Gastroesophageal sphincter (tissue), 4 donors: ENCODE results near the gene ZNF133. TPM values are rescaled to one million over a fixed set of nuclear protein-coding genes. Genes with fewer than 3 reads are reported as not detected.

Experiments
- ATAC-seq: fragments of 150-250 bp; one replicate; pipeline ENCODE4 v1.9.1; 2016; ENCODE audit warnings: mild to moderate bottlenecking, moderate library complexity
- H3K27ac ChIP-seq, 4 donors: fragments of 200-600 bp; sonication (generic) in 3 of 4; 1 replicate in 3 of 4; 2 replicates in 1 of 4; pipeline ENCODE4 v1.5.1; 2016 to 2019
- H3K27me3 ChIP-seq: fragments of 200-600 bp; sonication (generic); one replicate; pipeline ENCODE4 v1.5.1; 2019
- H3K36me3 ChIP-seq, 2 donors: fragments of 200-600 bp; sonication (generic); one replicate each; pipeline ENCODE4 v1.5.1; 2019; ENCODE audit warnings: control low read depth in 1 of 2
- H3K4me1 ChIP-seq, 3 donors: fragments of 200-600 bp; sonication (generic); 1 replicate in 2 of 3; 2 replicates in 1 of 3; pipeline ENCODE4 v1.5.1; 2016 to 2019; ENCODE audit warnings: control low read depth in 2 of 3
- H3K4me3 ChIP-seq, 2 donors: fragments of 200-600 bp; sonication (generic); one replicate each; pipeline ENCODE4 v1.5.1; 2019; ENCODE audit warnings: mild to moderate bottlenecking in 1 of 2, moderate library complexity in 1 of 2
- H3K9me3 ChIP-seq, 3 donors: fragments of 200-600 bp; sonication (generic); one replicate each; pipeline ENCODE4 v1.5.1; 2017 to 2019; ENCODE audit warnings: control low read depth in 2 of 3
- EP300 ChIP-seq: sonication (generic); formaldehyde crosslinking; IDR thresholded peaks from one replicate; pipeline ENCODE4 v1.6.1; 2017; ENCODE audit warnings: antibody characterized with exemption, mild to moderate bottlenecking
- POLR2A ChIP-seq, 2 donors: fragments of 450-650 bp; IDR thresholded peaks; one replicate each; pipeline ENCODE4 v1.6.1; 2017; ENCODE audit warnings: antibody characterized with exemption in 2 of 2, mild to moderate bottlenecking in 2 of 2, moderate library complexity in 1 of 2
- POLR2AphosphoS5 ChIP-seq: sonication (generic); formaldehyde crosslinking; IDR thresholded peaks from one replicate; pipeline ENCODE4 v1.6.1; 2017; ENCODE audit warnings: antibody characterized with exemption
- WGBS, 2 donors: methylation state at CpG; one replicate each; pipeline ENCODE4 v1.1.5; 2018; ENCODE audit warnings: low coverage in 1 of 2; 5-methylcytosine and 5-hydroxymethylcytosine counted together
- total RNA-seq, 4 donors: library from RNA; depleted of rRNA; stranded (reverse); fragments of >200 nt; gene quantifications; one replicate each; pipeline ENCODE4 v1.1.0, GENCODE V29; 2016
- TF ChIP-seq, protein P1 (sequence below), 4 experiments: fragments of 200-600 bp in 2 of 4; fragments of 450-650 bp in 2 of 4; sonication (generic) in 1 of 4; IDR thresholded peaks; one replicate each; pipeline ENCODE4 v1.5.1; 2017 to 2019; ENCODE audit warnings: antibody characterized with exemption in 4 of 4, mild to moderate bottlenecking in 2 of 4, moderate library complexity in 2 of 4

Gene ZNF133
- total RNA-seq, 4 donors from 2014 or later = 7.8 to 19.7 (median 16.8) TPM

DNA sequence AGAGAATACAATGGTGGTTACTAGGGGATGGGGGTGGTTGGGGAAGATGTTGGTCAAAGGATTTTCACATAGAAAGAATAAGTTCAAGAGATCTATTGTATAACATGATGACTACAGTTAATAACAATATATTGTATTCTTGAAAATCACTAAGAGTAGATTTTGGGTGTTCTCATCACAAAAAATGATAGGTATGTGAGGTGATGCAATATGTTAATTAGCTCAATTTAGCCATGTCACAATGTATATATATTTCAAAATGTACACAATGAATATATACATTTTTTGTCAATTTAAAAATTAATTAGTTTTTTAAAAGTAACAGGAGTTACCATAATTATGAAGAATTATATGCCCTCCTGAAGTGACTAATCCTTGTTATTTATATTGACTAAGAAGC is 22.3 kb downstream of the ZNF133 start:
- H3K27me3 ChIP-seq = no peaks in the 10 kb centered on the region
- H3K27ac ChIP-seq = no peak overlapping the region
- peaks cover 0 to 58% of the 10 kb centered on the region in 2 donors for H3K36me3 ChIP-seq
- ATAC-seq = no peak
- H3K4me1 ChIP-seq = no peaks in the 10 kb centered on the region
- H3K9me3 ChIP-seq = no peaks in the 10 kb centered on the region
- H3K4me3 ChIP-seq = no peak overlapping the region
- TF ChIP-seq EP300 = no peak
- TF ChIP-seq, protein P1, sequence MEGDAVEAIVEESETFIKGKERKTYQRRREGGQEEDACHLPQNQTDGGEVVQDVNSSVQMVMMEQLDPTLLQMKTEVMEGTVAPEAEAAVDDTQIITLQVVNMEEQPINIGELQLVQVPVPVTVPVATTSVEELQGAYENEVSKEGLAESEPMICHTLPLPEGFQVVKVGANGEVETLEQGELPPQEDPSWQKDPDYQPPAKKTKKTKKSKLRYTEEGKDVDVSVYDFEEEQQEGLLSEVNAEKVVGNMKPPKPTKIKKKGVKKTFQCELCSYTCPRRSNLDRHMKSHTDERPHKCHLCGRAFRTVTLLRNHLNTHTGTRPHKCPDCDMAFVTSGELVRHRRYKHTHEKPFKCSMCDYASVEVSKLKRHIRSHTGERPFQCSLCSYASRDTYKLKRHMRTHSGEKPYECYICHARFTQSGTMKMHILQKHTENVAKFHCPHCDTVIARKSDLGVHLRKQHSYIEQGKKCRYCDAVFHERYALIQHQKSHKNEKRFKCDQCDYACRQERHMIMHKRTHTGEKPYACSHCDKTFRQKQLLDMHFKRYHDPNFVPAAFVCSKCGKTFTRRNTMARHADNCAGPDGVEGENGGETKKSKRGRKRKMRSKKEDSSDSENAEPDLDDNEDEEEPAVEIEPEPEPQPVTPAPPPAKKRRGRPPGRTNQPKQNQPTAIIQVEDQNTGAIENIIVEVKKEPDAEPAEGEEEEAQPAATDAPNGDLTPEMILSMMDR (IDR thresholded peaks at IDR 0.05) = no peak
- TF ChIP-seq POLR2A (IDR thresholded peaks at IDR 0.05) = no peak
- no peak for TF ChIP-seq POLR2AphosphoS5

DNA sequence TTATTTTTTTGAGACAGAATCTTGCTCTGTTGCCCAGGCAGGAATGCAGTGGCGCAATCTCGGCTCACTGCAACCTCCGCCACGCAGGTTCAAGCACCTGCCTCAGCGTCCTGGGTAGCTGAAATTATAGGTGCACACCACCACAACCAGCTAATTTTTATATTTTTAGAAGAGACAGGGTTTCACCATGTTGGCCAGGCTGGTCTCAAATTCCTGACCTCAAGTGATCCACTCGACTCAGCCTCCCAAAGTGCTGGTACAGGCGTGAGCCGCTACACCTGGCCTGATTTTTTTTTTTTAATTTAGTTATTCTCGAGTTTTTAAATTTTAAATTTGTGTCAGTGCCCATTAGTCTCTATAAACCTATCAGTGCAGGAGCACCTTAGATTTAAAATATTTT is 24.4 kb downstream of the ZNF133 start:
- no peak for ATAC-seq
- Histone ChIP-seq H3K27ac (no peak overlapping the region), H3K36me3 (peaks cover 0 to 58% of the 10 kb centered on the region in 2 donors), H3K4me3 (no peak overlapping the region), H3K4me1 (no peaks in the 10 kb centered on the region), H3K9me3 (no peaks in the 10 kb centered on the region), H3K27me3 (no peaks in the 10 kb centered on the region)
- WGBS, 2 donors = 89 to 96% methylated on average over 9 of the region's 9 CpGs
- no peak for TF ChIP-seq POLR2AphosphoS5
- no peak for TF ChIP-seq POLR2A (IDR thresholded peaks at IDR 0.05)
- TF ChIP-seq, protein P1 (IDR thresholded peaks at IDR 0.05) = no peak
- TF ChIP-seq EP300 = no peak

DNA sequence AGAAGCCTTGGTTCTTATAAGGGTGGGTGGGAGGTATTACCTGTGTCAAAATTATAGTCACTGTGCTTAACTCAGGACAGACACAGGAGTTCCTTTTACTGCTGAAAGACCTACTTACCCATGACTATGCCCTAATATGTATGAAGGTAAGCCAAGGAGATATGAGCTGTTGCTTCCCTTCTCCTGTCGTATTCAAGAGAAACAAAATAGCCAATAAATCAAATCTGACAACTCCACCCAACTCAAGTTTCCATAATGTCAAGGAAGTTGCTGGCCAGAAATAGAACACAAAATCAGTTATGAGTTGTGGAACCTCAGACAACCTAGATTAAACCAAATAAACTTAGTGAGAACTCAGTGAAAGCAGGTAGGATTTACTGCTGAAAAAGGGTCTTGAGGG is 25.1 kb downstream of the ZNF133 start:
- WGBS, 2 donors = 17 to 43% methylated on average over 1 of the region's 1 CpG
- H3K36me3 ChIP-seq = peaks cover 0 to 58% of the 10 kb centered on the region in 2 donors
- no peak overlapping the region for H3K27ac ChIP-seq
- ATAC-seq = no peak
- no peaks in the 10 kb centered on the region for H3K4me1 ChIP-seq
- H3K9me3 ChIP-seq = no peaks in the 10 kb centered on the region
- no peak overlapping the region for H3K4me3 ChIP-seq
- TF ChIP-seq EP300 (no peak), POLR2AphosphoS5 (no peak), POLR2A (IDR thresholded peaks at IDR 0.05) (no peak)
- TF ChIP-seq, protein P1 (IDR thresholded peaks at IDR 0.05) = no peak
- H3K27me3 ChIP-seq = no peaks in the 10 kb centered on the region

DNA sequence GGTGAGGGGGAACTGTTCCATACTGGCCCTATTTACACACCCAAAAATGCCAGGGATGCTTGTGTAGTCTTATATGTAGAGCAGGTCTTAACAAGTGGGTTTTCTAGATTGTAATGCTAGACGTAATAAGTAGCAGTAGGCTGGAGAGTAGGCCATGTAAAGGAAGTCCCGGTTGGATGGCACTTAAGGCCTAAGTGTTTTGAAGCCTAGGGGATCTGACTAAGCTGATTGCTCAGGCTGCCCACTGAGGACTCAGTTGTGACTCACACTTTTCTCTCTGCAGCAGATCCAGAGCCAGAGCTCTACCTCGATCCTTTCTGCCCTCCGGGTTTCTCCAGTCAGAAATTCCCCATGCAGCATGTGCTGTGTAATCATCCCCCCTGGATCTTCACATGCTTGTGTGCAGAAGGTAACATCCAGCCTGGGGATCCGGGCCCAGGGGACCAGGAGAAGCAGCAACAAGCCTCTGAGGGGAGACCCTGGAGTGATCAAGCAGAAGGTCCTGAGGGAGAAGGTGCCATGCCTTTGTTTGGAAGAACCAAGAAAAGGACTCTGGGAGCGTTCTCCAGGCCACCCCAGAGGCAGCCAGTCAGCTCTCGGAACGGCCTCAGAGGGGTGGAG is 26.6 kb downstream of the ZNF133 start:
- no peaks in the 10 kb centered on the region for H3K4me1 ChIP-seq
- H3K9me3 ChIP-seq = no peaks in the 10 kb centered on the region
- H3K4me3 ChIP-seq = no peak overlapping the region
- ATAC-seq = no peak
- H3K36me3 ChIP-seq = peaks cover 0 to 46% of the 10 kb centered on the region in 2 donors
- TF ChIP-seq, protein P1 (IDR thresholded peaks at IDR 0.05) = no peak
- TF ChIP-seq POLR2A (IDR thresholded peaks at IDR 0.05) (no peak), POLR2AphosphoS5 (no peak), EP300 (no peak)
- no peaks in the 10 kb centered on the region for H3K27me3 ChIP-seq
- H3K27ac ChIP-seq = no peak overlapping the region
- WGBS, 2 donors = 95 to 100% methylated on average over 3 to 4 of the region's 8 CpGs

DNA sequence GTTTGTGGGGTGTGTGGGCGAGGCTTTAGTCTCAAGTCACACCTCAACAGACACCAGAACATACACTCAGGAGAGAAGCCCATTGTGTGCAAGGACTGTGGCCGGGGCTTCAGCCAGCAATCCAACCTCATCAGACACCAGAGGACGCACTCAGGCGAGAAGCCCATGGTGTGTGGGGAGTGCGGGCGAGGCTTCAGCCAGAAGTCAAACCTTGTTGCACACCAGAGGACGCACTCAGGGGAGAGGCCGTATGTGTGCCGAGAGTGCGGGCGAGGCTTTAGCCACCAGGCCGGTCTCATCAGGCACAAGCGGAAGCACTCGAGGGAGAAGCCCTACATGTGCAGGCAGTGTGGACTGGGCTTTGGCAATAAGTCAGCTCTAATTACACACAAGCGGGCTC is 27.8 kb downstream of the ZNF133 start:
- H3K4me3 ChIP-seq = no peak overlapping the region
- H3K27ac ChIP-seq = no peak overlapping the region
- H3K4me1 ChIP-seq = no peaks in the 10 kb centered on the region
- H3K36me3 ChIP-seq = peaks cover 0 to 42% of the 10 kb centered on the region in 2 donors
- no peak for ATAC-seq
- no peaks in the 10 kb centered on the region for H3K27me3 ChIP-seq
- TF ChIP-seq POLR2AphosphoS5 (no peak), EP300 (no peak), POLR2A (IDR thresholded peaks at IDR 0.05) (no peak)
- TF ChIP-seq, protein P1 (IDR thresholded peaks at IDR 0.05) = no peak
- no CpG with 5 or more reads among the region's 15 CpGs for WGBS, 2 donors
- H3K9me3 ChIP-seq = no peaks in the 10 kb centered on the region
